ENCODE data around the gene PITHD1.

PITHD1 gene

DNA sequence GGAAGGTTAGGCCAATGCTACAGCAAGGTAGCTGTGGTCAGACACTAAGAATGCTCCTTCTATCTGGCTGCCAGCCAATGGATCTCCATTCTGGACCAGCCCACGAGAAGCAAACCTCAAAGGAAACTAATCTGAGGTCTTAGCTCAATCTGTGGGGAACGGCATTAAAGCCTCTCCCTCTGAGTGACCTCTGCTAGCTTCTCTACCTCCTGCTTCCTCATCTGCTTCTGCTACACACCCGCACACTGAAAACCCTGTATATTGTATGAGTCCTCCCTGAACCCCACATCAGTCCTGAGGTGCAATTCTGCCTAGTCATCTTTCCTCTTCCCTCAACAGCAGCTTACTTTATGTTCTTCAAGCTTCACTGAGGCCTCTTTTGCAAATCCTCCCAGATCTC lies 29.2 kb downstream of the PITHD1 start:
- no peak for DNase-seq (ENCODE audit: extremely low spot score)
- CTCF ChIA-PET, result interaction anchor here (1.0 to 12.5 kb wide), 6 partner anchors 12 to 221 kb away, joined by 3 to 185 read pairs (median 88); partner anchors contain the start of genes GALE, HMGCL and LYPLA2
- TF ChIP-seq CTCF (IDR thresholded peaks at IDR 0.05; ENCODE audit: control extremely low read depth, extremely low read depth, low read depth, missing control alignments), result no peak
- POLR2A ChIA-PET, result interaction anchor here (0.5 kb wide), 1 partner anchor 32 kb away, joined by 6 read pairs; no protein-coding TSS in a partner anchor

DNA sequence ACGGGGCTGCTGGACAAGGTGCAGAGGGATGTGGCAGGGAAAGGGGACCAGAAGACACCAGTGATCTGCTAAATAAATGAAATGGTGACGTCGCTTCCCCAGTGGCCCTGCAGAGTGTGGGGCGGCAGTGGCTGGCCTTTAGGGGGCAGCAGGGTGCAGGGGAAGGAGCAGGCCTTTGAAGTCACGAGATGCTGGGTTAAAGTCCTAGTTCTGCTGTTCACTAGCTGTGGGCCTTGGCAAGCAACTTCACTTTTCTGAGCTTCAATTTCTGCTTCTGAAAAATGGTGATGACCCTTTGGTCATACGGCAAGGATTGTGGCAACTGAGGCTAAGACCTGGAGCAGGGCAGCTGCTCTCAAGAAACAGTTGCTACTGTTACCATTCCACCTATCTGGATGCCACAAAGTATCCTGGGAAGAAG lies 31.5 kb downstream of the PITHD1 start:
- ChIA-PET POLR2A (interaction anchor here (1.0 kb wide), 1 partner anchor 16 kb away, joined by 4 read pairs; the partner anchor contains the start of gene HMGCL), CTCF (interaction anchor here (0.7 to 12.5 kb wide), 34 partner anchors 13 to 327 kb away, joined by 3 to 185 read pairs (median 9); partner anchors contain the start of genes CNR2, FUCA1, GALE and HMGCL)
- DNase-seq (ENCODE audit: extremely low spot score), result peak; percentile 86
- peak; percentile 97 for TF ChIP-seq CTCF (IDR thresholded peaks at IDR 0.05; ENCODE audit: control extremely low read depth, extremely low read depth, low read depth, missing control alignments)

- DNase-seq (ENCODE audit: extremely low spot score), result peak; percentile 75
- TF ChIP-seq CTCF (IDR thresholded peaks at IDR 0.05; ENCODE audit: control extremely low read depth, extremely low read depth, low read depth, missing control alignments), result peak; percentile 76
- CTCF ChIA-PET, result interaction anchor here (0.6 to 12.5 kb wide), 50 partner anchors 12 to 477 kb away, joined by 3 to 185 read pairs (median 5); partner anchors contain the start of genes CNR2, FUCA1, GALE and HMGCL
- POLR2A ChIA-PET, result interaction anchor here (0.5 to 1.1 kb wide), 3 partner anchors 14 to 377 kb away, joined by 3 to 7 read pairs (median 4); partner anchors contain the start of gene HMGCL
Observed at GRCh38 chr1:23810818-23811540, 32.8 kb downstream of the PITHD1 start.

DNA sequence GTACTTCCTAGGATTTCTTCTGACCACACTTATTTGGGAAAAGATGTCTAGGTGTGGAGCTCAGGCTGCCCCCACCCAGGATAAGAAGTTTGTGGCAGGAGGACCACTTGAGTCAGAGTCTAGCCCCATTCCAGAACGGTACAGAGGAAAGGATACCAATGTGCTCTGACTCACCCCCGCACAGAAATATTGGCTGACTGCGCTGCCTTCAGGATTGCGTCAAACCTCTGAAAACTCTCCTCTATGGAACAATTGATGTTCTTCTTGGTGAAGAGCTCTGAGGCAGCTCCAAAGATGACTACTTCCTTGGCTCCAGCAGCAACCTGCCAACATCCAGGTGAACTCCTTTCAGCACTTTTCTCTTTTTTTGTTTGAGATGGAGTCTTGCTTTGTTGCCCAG lies 35.8 kb downstream of the PITHD1 start:
- ChIA-PET CTCF (interaction anchor here (0.9 to 12.5 kb wide), 4 partner anchors 9 to 105 kb away, joined by 3 to 185 read pairs (median 174); partner anchors contain the start of genes GALE, HMGCL and LYPLA2), POLR2A (interaction anchor here (0.5 kb wide), 1 partner anchor 228 kb away, joined by 4 read pairs; no protein-coding TSS in a partner anchor)

DNA sequence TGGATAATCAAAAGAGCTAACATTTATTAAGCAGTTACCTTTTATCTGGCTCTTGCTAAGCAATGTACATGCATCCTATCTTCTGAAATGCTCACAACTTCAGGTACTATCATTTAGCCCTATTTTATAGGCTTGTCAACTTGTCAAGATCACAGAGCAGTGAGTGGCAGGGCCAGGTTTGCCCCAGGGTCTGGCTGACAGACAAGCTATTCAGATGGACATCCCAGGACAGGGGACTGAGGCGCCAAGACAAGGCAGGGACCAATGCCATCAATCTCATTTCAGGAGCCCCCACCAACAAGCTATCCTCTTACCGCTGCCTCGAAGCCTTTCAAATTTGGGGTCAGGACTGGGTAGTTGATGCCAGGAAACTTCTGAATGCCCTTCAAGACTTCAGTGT lies 38.1 kb downstream of the PITHD1 start:
- POLR2A ChIA-PET, result interaction anchor here (0.7 kb wide), 1 partner anchor 64 kb away, joined by 3 read pairs; no protein-coding TSS in a partner anchor
- no peak for TF ChIP-seq CTCF (IDR thresholded peaks at IDR 0.05; ENCODE audit: control extremely low read depth, extremely low read depth, low read depth, missing control alignments)
- DNase-seq (ENCODE audit: extremely low spot score), result no peak
- CTCF ChIA-PET, result interaction anchor here (1.2 to 14.2 kb wide), 5 partner anchors 7 to 102 kb away, joined by 3 to 185 read pairs (median 6); no protein-coding TSS in a partner anchor

More for the DNA sequence above, 35.8 kb downstream of the PITHD1 start:
- DNase-seq (ENCODE audit: extremely low spot score), result no peak
- no peak for TF ChIP-seq CTCF (IDR thresholded peaks at IDR 0.05; ENCODE audit: control extremely low read depth, extremely low read depth, low read depth, missing control alignments)

GRCh38 chr1:23816906-23817305 lies 38.7 kb downstream of the PITHD1 start:
- CTCF ChIA-PET, result interaction anchor here (1.2 to 14.2 kb wide), 5 partner anchors 7 to 102 kb away, joined by 3 to 185 read pairs (median 6); no protein-coding TSS in a partner anchor
- TF ChIP-seq CTCF (IDR thresholded peaks at IDR 0.05; ENCODE audit: control extremely low read depth, extremely low read depth, low read depth, missing control alignments), result no peak
- no peak for DNase-seq (ENCODE audit: extremely low spot score)
- POLR2A ChIA-PET, result no interaction called here
